Stimulated activated CD8-positive, alpha-beta memory T cell treated with anti-CD3 and anti-CD28 coated beads, Interleukin-15, amount 100 ng/mL, for 48 hours (primary cell): ENCODE results near the gene SLC8A3.

ENCODE experiments used
- DNase-seq, 2 donors: peaks; one replicate each; pipeline ENCODE4 v3.0.0-alpha.2; 2020; ENCODE audit warnings: low read depth in 2 of 2

The SLC8A3 gene

DNA sequence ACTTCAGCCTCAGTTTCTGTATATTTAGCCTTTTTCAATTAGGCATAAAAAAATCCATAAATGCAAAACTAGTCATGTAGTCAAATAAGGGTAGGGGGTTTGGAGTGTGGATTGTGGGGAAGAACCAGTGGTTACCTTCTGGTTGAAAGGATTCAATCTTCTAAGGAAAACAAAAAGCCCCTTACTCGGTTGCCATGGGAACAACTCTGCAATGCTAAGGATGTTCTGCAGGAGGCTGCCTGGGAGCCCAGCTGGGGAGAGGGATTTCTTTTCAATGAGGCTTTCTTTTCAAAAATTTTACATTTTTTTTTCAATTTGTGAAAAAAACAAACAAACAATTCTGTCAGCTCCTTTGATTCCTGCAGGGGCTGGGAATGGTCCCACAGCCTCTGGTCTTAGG is 67.2 kb downstream of the SLC8A3 start:
- no peak for DNase-seq

DNA sequence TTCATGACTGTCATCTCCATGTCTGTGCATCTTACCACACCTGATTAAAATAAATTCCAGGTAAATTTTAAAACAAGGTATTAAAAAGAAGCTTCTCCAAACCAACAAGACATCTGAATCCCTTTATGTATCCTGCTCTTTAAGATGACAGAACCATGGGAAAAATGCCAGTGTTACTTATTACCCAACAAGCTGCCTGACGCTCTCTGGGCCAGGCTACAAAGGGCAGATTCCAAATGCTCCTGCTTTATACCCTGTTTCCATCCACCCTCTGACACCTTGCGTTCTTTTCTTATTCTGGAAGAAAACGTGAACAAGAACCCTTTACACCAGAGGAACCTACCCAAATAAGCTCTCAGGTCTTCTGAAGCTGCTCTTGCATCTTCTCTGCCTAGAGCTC is 70.7 kb downstream of the SLC8A3 start:
- no peak for DNase-seq

DNA sequence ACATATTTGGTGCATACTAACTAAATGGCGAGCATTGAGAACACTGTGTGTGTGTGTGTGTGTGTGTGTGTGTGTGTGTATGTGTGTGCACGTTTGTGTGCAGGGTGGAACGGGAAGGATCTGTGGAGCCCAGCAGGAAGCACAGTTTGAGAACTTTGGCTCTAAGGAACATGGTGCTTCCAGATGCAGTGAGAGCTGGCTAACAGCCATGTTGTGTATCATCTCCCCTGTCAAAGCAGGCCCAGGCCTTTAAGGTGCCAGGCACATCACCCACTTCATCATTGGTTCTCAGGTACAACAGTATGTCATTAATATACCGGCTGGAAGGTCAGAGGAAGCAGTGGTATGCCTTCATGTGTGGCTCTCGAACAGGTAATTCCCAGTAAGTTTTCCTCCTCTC is 72.5 kb downstream of the SLC8A3 start:
- DNase-seq = no peak

DNA sequence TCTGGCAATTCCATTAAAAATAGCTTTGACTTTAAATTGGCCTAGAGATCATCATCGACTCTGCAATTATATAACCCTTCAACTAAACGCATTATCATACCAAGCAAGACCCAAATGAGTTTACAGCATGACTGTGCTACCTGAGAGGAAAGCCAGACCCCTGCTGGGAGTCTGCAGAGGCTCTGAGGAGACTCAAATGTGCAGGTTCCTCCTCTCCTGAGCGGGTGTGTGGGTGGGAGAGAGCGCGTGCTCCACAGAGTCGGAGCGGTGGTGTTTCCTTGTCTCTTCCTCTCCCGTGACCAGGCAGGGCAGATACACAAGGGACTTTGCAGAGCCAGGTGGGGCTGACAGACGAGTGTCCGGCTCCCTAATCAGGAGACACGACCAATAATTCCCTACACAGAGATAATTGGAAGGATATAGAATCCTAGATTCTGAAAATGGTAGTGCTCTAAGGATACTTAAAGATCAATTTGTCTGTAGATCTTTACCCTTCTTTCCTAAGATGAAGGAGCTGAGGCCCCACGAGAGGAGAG is 74.1 kb downstream of the SLC8A3 start:
- DNase-seq = no peak

GRCh38 chr14:70113211-70113610 is 75.5 kb downstream of the SLC8A3 start:
- DNase-seq = no peak

DNA sequence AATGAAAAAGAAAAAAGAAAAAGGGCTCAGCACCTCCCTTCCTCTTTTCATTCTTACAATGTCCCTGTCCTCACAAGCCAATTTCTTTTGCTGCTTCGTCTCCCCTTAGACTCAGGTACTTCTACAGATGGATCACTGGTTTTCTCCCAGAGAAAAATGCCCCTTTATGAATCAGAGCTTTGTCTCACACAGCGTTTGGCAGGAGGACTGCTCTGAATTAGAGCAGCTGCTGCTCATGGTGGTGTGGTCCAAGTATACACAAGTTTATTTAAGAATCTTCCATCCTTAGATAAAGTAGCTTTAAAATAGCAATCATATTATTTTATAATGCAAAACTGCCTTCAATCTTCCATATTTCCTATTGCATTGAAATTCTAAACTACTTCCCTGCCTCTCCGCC is 80.3 kb downstream of the SLC8A3 start:
- no peak for DNase-seq

DNA sequence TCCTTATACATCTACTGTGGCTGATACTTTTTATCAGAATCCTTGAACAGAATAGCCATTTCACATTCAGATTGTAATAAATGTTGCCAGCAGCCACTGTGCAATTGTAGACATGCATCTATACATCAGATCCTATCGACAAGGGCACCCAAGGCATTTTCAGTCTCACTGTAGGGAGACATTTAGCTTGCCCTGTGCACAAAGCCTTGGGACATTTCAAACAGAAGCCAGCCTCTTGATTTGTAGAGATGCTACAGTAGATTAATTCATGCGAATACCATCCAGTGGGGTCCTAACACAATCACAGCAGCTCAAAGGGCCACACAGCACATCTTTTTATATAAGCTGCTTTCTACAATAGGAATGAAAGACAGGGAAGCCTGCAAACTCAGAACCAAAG is 81.4 kb downstream of the SLC8A3 start:
- no peak for DNase-seq

GRCh38 chr14:70100071-70100470 is 88.7 kb downstream of the SLC8A3 start:
- no peak for DNase-seq

DNA sequence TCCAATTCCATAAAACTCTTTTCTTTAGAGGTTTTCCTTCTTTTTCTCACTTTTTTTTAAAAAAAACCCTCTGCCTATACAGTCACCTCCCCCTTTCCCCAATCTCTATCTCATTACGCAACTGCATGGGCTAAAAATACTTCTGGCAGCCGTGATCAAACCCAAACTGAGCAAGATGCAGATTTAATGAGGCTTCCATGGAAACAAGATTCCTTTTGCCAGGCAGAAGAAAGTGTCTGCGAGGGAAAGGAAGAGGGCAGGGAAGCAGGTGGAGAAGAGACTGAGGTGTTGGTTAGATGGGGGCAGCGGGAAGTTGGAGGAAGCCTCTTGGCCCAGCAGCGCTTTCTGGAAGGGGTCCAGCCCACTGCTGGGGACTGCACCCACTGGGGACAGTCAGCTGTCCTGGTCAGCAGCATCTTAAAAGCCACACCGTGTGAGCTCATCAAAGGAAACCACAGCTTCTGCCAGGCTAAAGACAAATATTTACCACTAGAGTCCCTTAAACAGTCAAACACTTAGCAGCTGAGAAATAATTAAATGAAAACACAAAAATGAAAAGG is 90.4 kb downstream of the SLC8A3 start:
- no peak for DNase-seq

DNA sequence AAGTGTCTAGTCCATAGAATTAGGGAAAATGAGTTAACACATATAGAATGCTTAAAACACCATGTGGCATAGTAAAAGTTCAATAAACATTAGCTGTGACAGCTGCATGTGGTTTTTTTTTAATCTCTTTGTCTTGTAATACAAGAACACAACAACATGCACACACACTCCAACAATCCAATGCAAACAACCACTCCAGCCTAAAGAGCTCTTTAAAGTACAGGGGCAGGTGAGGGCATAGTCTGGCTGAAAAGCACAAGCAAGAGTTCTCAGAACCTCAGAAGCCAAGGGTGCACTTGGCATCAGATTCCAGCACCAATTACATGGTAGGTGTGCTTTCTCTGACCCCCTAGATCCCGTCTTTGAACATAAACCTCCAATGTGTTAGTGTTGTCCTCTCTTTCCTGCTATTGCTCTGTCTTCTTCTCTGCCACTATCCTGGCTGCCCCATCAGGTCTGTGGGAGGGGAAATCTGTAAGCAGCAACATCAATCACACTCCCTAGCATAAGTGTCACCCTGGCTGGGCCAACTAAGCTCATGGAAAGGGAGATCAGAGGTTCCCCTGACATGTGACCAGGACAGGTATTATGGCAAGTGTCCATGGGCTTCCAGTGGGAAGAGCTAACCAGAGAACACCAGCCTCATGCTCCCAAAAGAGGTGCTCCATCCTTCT is 91.0 kb downstream of the SLC8A3 start:
- DNase-seq = no peak

GRCh38 chr14:70096866-70097265 is 91.9 kb downstream of the SLC8A3 start:
- DNase-seq = no peak

- DNase-seq = no peak
Measured at GRCh38 chr14:70094631-70095030, 94.1 kb downstream of the SLC8A3 start.

- no peak for DNase-seq
Measured at GRCh38 chr14:70094106-70094505, 94.6 kb downstream of the SLC8A3 start.

- no peak for DNase-seq
Measured at GRCh38 chr14:70093156-70093555, 95.6 kb downstream of the SLC8A3 start.

DNA sequence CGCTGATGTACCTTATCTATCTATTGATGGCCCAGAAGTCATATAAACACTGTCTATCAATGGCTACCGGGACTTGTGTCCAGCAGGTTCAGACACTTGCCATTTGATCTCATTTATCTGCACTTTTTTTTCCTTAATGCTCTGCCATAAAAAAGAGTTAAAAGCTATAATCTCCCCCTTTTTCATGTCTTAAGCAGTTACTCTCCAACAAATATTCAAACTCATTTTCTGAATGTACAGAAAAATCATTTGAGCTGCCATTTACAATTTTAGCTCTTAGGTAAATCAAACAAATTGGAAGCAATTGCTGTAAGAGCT is 101.4 kb downstream of the SLC8A3 start:
- no peak for DNase-seq

DNA sequence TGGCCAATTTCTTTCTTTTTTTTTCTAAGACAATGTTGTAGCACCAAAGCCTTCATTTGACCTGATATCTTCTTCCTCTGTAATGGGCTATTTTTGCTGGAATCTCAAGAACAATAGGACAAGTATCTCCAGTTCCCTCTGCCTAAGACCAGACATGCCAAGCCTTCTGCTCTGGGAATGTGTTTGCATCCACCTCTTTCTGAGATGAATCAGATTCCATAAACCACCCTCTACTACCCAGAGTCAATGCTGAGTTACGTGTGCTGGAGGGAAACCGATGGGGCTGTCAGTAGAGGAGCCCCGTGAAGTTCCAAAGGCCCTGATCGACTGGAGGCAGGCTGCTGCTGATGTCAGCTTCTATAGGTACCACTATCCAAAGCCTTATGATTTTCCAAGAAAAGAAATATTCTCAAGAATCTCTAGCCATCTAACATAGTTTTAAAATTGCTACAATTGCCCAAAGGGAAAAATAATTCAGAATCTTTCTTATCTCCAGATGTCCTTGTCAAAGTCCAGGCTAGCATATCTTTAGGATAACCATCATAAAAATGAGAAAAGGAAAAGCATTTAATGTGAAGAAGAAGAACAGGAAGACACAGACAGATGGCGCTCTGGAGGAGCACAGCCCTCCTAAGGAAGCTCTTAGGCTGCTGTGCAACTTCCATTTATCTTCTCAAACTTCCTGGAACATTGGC is 101.9 kb downstream of the SLC8A3 start:
- no peak for DNase-seq

- DNase-seq = no peak
Measured at GRCh38 chr14:70084226-70084625, 104.5 kb downstream of the SLC8A3 start.

- no peak for DNase-seq
Measured at GRCh38 chr14:70082394-70082793, 106.4 kb downstream of the SLC8A3 start.

- DNase-seq = no peak
Measured at GRCh38 chr14:70080076-70080475, 108.7 kb downstream of the SLC8A3 start.

DNA sequence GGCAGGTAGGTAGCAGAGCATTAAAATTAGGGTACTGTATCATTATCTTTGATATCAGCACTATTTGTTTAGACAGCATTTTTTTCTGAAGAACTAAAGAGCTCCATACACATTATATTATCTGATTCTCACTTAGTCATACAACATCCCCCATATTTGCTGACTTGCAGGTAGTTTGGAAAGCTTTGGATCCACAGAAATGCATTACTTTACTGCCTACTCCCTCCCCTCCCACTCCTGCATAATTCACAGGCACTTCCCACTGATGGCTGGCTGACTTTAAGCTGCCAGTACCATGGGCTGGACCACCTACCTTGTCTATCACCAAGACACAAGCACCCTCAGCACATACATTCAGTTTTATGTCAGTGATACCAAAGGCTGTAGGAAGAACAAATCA is 110.4 kb downstream of the SLC8A3 start:
- DNase-seq = no peak

- DNase-seq = no peak
Measured at GRCh38 chr14:70077720-70078119, 111.0 kb downstream of the SLC8A3 start.

DNA sequence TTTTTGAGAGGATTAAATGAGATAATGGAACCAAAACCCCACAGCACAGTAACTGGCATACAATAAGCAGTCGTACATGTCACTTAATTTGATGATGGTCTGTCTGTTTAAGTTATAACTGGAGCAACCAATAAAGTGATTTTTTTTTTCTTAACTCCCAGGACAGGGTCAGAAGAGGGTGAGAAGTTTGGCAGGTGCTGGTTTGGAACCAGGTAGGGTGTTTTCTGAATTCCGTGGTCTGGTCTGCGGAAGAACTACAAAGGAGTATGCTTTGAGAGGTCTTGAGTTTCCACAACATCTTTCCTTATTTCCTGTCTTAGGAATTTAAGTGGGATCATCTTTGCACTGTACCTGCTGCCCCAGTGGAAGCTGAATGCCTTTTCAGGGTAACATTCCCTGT is 111.7 kb downstream of the SLC8A3 start:
- no peak for DNase-seq

- peak; percentile 11 to 32 for DNase-seq
Measured at GRCh38 chr14:70073924-70074566, 114.7 kb downstream of the SLC8A3 start.
